Measurements from ENCODE around the gene NFASC. TPM values are rescaled to one million over a fixed set of nuclear protein-coding genes. Genes with fewer than 3 reads are reported as not detected.

The NFASC gene
- total RNA-seq, 1 experiment from 2014 or later: 16.9 TPM

- Histone ChIP-seq H3K27me3 (ENCODE audit: control insufficient read depth, insufficient read depth, low read length) (no peaks in the 10 kb centered on the region), H3K27ac (ENCODE audit: low read length) (no peak overlapping the region), H3K4me3 (ENCODE audit: low read depth in 2 of 2, low read length in 2 of 2) (no peak overlapping the region), H3K4me1 (ENCODE audit: control insufficient read depth, insufficient read depth, low read length) (no peaks in the 10 kb centered on the region), H3K36me3 (ENCODE audit: control insufficient read depth, insufficient read depth, low read length) (no peaks in the 10 kb centered on the region), H3K9me3 (ENCODE audit: control insufficient read depth, insufficient read depth, low read depth, low read length) (no peaks in the 10 kb centered on the region)
- ChIA-PET POLR2A (no interaction called here), CTCF (interaction anchor here (0.6 to 4.4 kb wide), 4 partner anchors 54 to 308 kb away, joined by 3 to 78 read pairs (median 15); no protein-coding TSS in a partner anchor)
- ATAC-seq (no peak), DNase-seq (ENCODE audit: low read depth, low spot score) (no peak)
- intact Hi-C loops (cut with micrococcal nuclease; ENCODE audit: unreplicated experiment) (loop anchor here (1.0 to 10.0 kb wide), 2 partner anchors 71 to 256 kb away; no protein-coding TSS in a partner anchor), in situ Hi-C loops (cut with HindIII; ENCODE audit: low pct_unique_long_range_greater_than_20kb, low sequenced_read_pairs) (no loop called here)
- BruUV-seq (replicated peaks): no TSS peak
- no peak for TF ChIP-seq POLR2AphosphoS5 (IDR thresholded peaks at IDR 0.05; ENCODE audit: low read depth, low read length)
- no peak for TF ChIP-seq TCF7L2 (IDR thresholded peaks at IDR 0.05; ENCODE audit: low read depth, low read length)
- TF ChIP-seq REST (IDR thresholded peaks at IDR 0.05; ENCODE audit: insufficient read depth in 1 of 2, low read depth in 2 of 2, low read length in 1 of 2): no peak
- no peak for TF ChIP-seq SIN3A (IDR thresholded peaks at IDR 0.05; ENCODE audit: borderline replicate concordance, insufficient read depth, low read depth, low read length)
- no peak for TF ChIP-seq CTCF (IDR thresholded peaks at IDR 0.05)
These were observed 190.1 kb downstream of the NFASC start for GRCh38 chr1:205060746-205061145.

- no peak for TF ChIP-seq SIN3A (IDR thresholded peaks at IDR 0.05; ENCODE audit: borderline replicate concordance, insufficient read depth, low read depth, low read length)
- no peak for TF ChIP-seq CTCF (IDR thresholded peaks at IDR 0.05)
- TF ChIP-seq TCF7L2 (IDR thresholded peaks at IDR 0.05; ENCODE audit: low read depth, low read length): no peak
- no peak for TF ChIP-seq POLR2AphosphoS5 (IDR thresholded peaks at IDR 0.05; ENCODE audit: low read depth, low read length)
- no peak for TF ChIP-seq REST (IDR thresholded peaks at IDR 0.05; ENCODE audit: insufficient read depth in 1 of 2, low read depth in 2 of 2, low read length in 1 of 2)
- DNase-seq (ENCODE audit: low read depth, low spot score) (no peak), ATAC-seq (peak; percentile 69)
- Histone ChIP-seq H3K9me3 (ENCODE audit: control insufficient read depth, insufficient read depth, low read depth, low read length) (no peaks in the 10 kb centered on the region), H3K4me1 (ENCODE audit: control insufficient read depth, insufficient read depth, low read length) (no peaks in the 10 kb centered on the region; the same call in 1 of the 2 replicates), H3K36me3 (ENCODE audit: control insufficient read depth, insufficient read depth, low read length) (no peaks in the 10 kb centered on the region), H3K27ac (ENCODE audit: low read length) (no peak overlapping the region), H3K4me3 (ENCODE audit: low read depth in 2 of 2, low read length in 2 of 2) (no peak overlapping the region), H3K27me3 (ENCODE audit: control insufficient read depth, insufficient read depth, low read length) (no peaks in the 10 kb centered on the region)
- POLR2A ChIA-PET: no interaction called here
- in situ Hi-C loops (cut with HindIII; ENCODE audit: low pct_unique_long_range_greater_than_20kb, low sequenced_read_pairs) (no loop called here), intact Hi-C loops (cut with micrococcal nuclease; ENCODE audit: unreplicated experiment) (loop anchor here (1.0 to 10.0 kb wide), 2 partner anchors 72 to 256 kb away; no protein-coding TSS in a partner anchor)
- CTCF ChIA-PET: interaction anchor here (0.7 to 4.4 kb wide), 23 partner anchors 9 to 253 kb away, joined by 3 to 78 read pairs (median 5); no protein-coding TSS in a partner anchor
- no TSS peak for BruUV-seq (replicated peaks)
These were observed 190.6 kb downstream of the NFASC start for GRCh38 chr1:205061227-205061626.
